Suprapubic skin (tissue), 4 donors: ENCODE results near the gene ERC2.

Source experiments
- EP300 ChIP-seq: sonication (generic); formaldehyde crosslinking; IDR thresholded peaks from one replicate; pipeline ENCODE4 v1.6.1; 2017; ENCODE audit warnings: antibody characterized with exemption
- POLR2A ChIP-seq, 2 donors: fragments of 450-650 bp; IDR thresholded peaks; one replicate each; pipeline ENCODE4 v1.6.1; 2017; ENCODE audit warnings: antibody characterized with exemption in 2 of 2, mild to moderate bottlenecking in 2 of 2, moderate library complexity in 2 of 2
- POLR2AphosphoS5 ChIP-seq, 3 donors: sonication (generic); formaldehyde crosslinking; IDR thresholded peaks; one replicate each; pipeline ENCODE4 v1.6.1; 2017; ENCODE audit warnings: antibody characterized with exemption in 3 of 3
- TF ChIP-seq, protein P1 (sequence below), 2 donors: fragments of 200-600 bp in 1 of 2; fragments of 450-650 bp in 1 of 2; sonication (generic) in 1 of 2; IDR thresholded peaks; one replicate each; pipeline ENCODE4 v1.5.1; 2016 to 2019; ENCODE audit warnings: antibody characterized with exemption in 2 of 2, mild to moderate bottlenecking in 1 of 2, moderate library complexity in 1 of 2

DNA sequence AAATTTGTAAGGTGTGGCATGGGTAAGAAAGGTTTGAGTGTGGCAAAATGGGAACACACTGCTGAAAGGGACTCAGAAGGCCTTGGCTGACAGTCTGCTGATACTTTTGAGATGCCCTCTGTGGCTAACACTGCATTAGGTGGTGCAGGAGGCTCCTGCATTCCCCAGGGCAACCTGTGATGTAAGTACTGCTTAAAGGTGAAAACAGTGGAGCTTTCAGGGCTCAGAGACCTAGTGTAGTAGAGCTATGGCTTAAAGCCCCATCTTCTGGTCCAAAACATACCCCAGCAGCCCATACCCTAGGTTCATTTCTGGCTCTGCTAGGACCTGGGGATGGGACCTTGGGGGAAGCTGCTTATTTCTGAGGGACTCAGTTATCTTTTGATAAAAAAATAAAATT is 374.1 kb downstream of the ERC2 start:
- TF ChIP-seq, protein P1, sequence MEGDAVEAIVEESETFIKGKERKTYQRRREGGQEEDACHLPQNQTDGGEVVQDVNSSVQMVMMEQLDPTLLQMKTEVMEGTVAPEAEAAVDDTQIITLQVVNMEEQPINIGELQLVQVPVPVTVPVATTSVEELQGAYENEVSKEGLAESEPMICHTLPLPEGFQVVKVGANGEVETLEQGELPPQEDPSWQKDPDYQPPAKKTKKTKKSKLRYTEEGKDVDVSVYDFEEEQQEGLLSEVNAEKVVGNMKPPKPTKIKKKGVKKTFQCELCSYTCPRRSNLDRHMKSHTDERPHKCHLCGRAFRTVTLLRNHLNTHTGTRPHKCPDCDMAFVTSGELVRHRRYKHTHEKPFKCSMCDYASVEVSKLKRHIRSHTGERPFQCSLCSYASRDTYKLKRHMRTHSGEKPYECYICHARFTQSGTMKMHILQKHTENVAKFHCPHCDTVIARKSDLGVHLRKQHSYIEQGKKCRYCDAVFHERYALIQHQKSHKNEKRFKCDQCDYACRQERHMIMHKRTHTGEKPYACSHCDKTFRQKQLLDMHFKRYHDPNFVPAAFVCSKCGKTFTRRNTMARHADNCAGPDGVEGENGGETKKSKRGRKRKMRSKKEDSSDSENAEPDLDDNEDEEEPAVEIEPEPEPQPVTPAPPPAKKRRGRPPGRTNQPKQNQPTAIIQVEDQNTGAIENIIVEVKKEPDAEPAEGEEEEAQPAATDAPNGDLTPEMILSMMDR (IDR thresholded peaks at IDR 0.05): no peak
- TF ChIP-seq EP300 (no peak), POLR2AphosphoS5 (IDR thresholded peaks at IDR 0.05) (no peak), POLR2A (IDR thresholded peaks at IDR 0.05) (no peak)
